ENCODE results near the gene METTL3. TPM values are rescaled to one million over a fixed set of nuclear protein-coding genes. Genes with fewer than 3 reads are reported as not detected.

The METTL3 gene
- total RNA-seq, 2 donors from 2014 or later, result 48.3 to 71.5 TPM

DNA sequence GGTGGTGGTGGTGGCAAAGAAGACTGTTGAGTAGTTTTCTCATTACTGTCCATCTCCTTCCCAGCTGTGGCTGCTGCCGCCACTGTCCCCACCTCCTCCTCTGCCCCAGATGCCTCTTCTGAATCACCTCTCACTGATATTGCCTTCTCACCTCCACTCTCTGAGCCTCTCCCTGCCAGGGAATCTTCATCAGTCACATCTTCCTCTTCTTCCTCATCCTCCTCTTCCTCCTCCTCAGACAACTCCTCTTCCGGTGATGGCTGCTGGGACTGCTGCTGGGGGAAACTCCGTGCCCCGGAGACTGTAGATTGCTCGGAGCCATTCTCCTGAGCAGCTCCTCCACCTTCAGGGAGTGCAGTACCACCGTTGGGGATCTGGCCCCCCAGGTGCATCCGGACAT, 12.1 kb upstream of the METTL3 start:
- Histone ChIP-seq H3K36me3 (no peaks in the 10 kb centered on the region), H3K27me3 (replicated peaks; ENCODE audit: insufficient read depth) (no peaks in the 10 kb centered on the region), H3K4me1 (replicated peaks) (no peaks in the 10 kb centered on the region), H3K27ac (no peak overlapping the region), H3K4me3 (no peak overlapping the region), H3K9me3 (no peaks in the 10 kb centered on the region)
- TF ChIP-seq, protein P1, sequence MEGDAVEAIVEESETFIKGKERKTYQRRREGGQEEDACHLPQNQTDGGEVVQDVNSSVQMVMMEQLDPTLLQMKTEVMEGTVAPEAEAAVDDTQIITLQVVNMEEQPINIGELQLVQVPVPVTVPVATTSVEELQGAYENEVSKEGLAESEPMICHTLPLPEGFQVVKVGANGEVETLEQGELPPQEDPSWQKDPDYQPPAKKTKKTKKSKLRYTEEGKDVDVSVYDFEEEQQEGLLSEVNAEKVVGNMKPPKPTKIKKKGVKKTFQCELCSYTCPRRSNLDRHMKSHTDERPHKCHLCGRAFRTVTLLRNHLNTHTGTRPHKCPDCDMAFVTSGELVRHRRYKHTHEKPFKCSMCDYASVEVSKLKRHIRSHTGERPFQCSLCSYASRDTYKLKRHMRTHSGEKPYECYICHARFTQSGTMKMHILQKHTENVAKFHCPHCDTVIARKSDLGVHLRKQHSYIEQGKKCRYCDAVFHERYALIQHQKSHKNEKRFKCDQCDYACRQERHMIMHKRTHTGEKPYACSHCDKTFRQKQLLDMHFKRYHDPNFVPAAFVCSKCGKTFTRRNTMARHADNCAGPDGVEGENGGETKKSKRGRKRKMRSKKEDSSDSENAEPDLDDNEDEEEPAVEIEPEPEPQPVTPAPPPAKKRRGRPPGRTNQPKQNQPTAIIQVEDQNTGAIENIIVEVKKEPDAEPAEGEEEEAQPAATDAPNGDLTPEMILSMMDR (IDR thresholded peaks at IDR 0.05), result no peak
- TF ChIP-seq POLR2A (IDR thresholded peaks at IDR 0.05), result no peak
- no peak for TF ChIP-seq POLR2AphosphoS5 (IDR thresholded peaks at IDR 0.05)
- intact Hi-C loops (cut with DNase I), result no loop called here
- DNase-seq (ENCODE audit: low spot score), result no peak
- 93% methylated on average over 6 of the region's 7 CpGs for WGBS

DNA sequence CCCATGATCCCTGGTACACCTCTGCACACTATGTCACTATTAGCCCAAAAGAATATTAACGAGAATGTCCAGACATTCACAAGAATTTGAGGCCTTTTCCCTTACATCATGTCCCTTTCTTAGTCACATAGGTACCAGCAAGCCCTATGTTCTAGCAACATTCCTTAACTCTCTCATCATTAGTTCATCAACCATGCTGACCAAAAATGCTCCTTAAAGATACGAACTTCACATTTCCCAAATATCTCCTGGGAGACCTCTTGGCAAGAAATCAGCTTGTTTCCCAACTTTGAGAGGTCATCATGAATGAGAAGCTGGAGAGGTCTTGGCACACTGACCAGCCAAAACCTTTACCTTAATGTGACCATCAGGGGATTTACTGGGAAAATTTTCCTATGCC, 10.4 kb upstream of the METTL3 start:
- H3K27me3 ChIP-seq (replicated peaks; ENCODE audit: insufficient read depth), result no peaks in the 10 kb centered on the region
- 93% methylated on average over 2 of the region's 2 CpGs for WGBS
- intact Hi-C loops (cut with DNase I), result no loop called here
- H3K4me3 ChIP-seq, result no peak overlapping the region
- no peak for TF ChIP-seq POLR2A (IDR thresholded peaks at IDR 0.05)
- TF ChIP-seq, protein P1 (IDR thresholded peaks at IDR 0.05), result no peak
- no peak for TF ChIP-seq POLR2AphosphoS5 (IDR thresholded peaks at IDR 0.05)
- H3K27ac ChIP-seq, result no peak overlapping the region
- no peaks in the 10 kb centered on the region for H3K4me1 ChIP-seq (replicated peaks)
- H3K36me3 ChIP-seq, result no peaks in the 10 kb centered on the region
- no peaks in the 10 kb centered on the region for H3K9me3 ChIP-seq
- DNase-seq (ENCODE audit: low spot score), result no peak

DNA sequence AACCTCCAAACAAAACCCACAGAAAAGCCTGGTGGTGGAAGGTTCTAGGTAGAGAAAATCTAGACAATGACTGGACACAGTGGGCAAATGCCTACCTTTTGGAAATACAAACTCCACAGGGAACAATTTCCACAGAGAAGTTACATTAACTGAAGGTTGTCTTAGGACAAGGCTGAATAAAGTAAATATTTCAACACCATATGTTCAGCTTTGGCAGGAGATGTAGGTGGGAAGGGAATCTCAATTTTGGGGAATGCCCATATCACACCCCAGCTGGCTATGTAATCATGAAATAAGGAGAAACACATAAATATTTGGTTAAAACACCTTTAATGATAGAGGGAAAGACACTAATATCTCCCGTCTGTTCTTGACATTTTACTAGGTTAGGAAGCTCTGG, 9.6 kb upstream of the METTL3 start:
- Histone ChIP-seq H3K9me3 (no peaks in the 10 kb centered on the region), H3K4me3 (no peak overlapping the region), H3K27me3 (replicated peaks; ENCODE audit: insufficient read depth) (no peaks in the 10 kb centered on the region), H3K36me3 (no peaks in the 10 kb centered on the region), H3K4me1 (replicated peaks) (no peaks in the 10 kb centered on the region), H3K27ac (no peak overlapping the region)
- WGBS, result 96% methylated on average over 1 of the region's 1 CpG
- intact Hi-C loops (cut with DNase I), result no loop called here
- TF ChIP-seq POLR2A (IDR thresholded peaks at IDR 0.05) (no peak), POLR2AphosphoS5 (IDR thresholded peaks at IDR 0.05) (no peak)
- TF ChIP-seq, protein P1 (IDR thresholded peaks at IDR 0.05), result no peak
- DNase-seq (ENCODE audit: low spot score), result no peak

DNA sequence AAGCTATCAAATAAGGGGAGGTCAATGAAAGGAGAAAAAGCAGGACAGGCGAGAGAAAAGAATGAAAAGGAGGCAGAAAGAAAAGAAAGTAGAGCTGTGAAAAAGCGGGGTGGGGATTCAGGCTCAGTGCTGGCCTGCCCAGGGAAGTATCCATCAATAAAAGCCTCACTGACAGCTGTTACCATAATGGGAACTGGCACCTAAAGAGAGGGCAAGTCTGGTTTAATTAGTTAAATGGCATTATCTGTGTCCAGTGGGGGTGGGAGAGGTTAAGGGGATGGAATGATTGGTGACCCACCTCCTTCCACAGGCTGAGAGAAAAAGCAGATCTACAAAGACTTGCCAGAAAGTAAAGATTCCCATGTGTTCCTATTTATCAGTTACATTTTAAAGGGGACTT, 7.6 kb upstream of the METTL3 start:
- Histone ChIP-seq H3K9me3 (no peaks in the 10 kb centered on the region), H3K27ac (no peak overlapping the region), H3K27me3 (replicated peaks; ENCODE audit: insufficient read depth) (no peaks in the 10 kb centered on the region), H3K36me3 (no peaks in the 10 kb centered on the region), H3K4me3 (no peak overlapping the region), H3K4me1 (replicated peaks) (no peaks in the 10 kb centered on the region)
- no peak for TF ChIP-seq POLR2AphosphoS5 (IDR thresholded peaks at IDR 0.05)
- TF ChIP-seq POLR2A (IDR thresholded peaks at IDR 0.05), result no peak
- TF ChIP-seq, protein P1 (IDR thresholded peaks at IDR 0.05), result no peak
- WGBS, result 76% methylated on average over 2 of the region's 2 CpGs
- intact Hi-C loops (cut with DNase I), result no loop called here
- DNase-seq (ENCODE audit: low spot score), result no peak

DNA sequence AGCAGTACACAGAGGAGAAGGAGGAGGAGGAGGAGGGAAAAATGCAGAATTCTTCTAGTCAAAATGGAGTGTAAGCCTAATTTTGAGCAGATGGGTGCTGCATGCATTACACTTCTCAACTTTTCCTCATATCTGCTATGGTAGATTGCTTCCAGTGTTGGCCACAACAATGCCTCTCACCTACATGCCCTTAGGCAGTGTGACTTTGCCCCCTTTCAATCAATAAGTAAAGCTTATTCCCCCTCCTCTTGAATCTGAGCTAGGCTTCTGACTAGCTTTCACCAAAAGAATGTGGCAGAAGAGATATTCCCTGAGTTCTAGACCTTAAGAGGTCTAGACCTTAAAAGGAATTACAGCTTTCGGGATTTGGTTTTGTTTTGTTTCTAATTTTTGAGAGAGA, 3.2 kb upstream of the METTL3 start:
- intact Hi-C loops (cut with DNase I), result no loop called here

More for the DNA sequence above, 3.2 kb upstream of the METTL3 start:
- Histone ChIP-seq H3K4me3 (no peak overlapping the region), H3K36me3 (no peaks in the 10 kb centered on the region), H3K27me3 (replicated peaks; ENCODE audit: insufficient read depth) (no peaks in the 10 kb centered on the region), H3K9me3 (no peaks in the 10 kb centered on the region), H3K27ac (no peak overlapping the region), H3K4me1 (replicated peaks) (no peaks in the 10 kb centered on the region)
- TF ChIP-seq POLR2A (IDR thresholded peaks at IDR 0.05) (no peak), POLR2AphosphoS5 (IDR thresholded peaks at IDR 0.05) (no peak)
- TF ChIP-seq, protein P1 (IDR thresholded peaks at IDR 0.05), result no peak
- WGBS, result 93% methylated on average over 1 of the region's 1 CpG
- DNase-seq (ENCODE audit: low spot score), result no peak
